H1 (cell line): Measurements from ENCODE around the gene HAUS2.

Source experiments
- CBX5 ChIP-seq: fragments of 300-800, 300-1000 bp; sonication (generic); IDR thresholded peaks from 2 replicates; pipeline ENCODE4 v1.7.1; 2016; ENCODE audit warnings: antibody characterized with exemption, low read length, low read depth
- CHD7 ChIP-seq: fragments of 300-600 bp; sonication (generic); IDR thresholded peaks from 2 replicates; pipeline ENCODE4 v1.7.1; 2012; ENCODE audit warnings: low read length, moderate library complexity, mild to moderate bottlenecking, inconsistent platforms; ENCODE audit not compliant: insufficient replicate concordance
- CTCF ChIP-seq, 3 experiments: IDR thresholded peaks; 1 replicate in 2 of 3; 2 replicates in 1 of 3; pipeline versions ENCODE4 v1.5.1 to v1.6.1; 2011; ENCODE audit warnings: low read length in 3 of 3, mild to moderate bottlenecking in 3 of 3, inconsistent platforms in 2 of 3, low read depth in 1 of 3, moderate library complexity in 1 of 3; ENCODE audit not compliant: insufficient read depth in 1 of 3; ENCODE audit errors: control extremely low read depth in 1 of 3
- JUND ChIP-seq: IDR thresholded peaks from 2 replicates; pipeline ENCODE4 v1.6.1; 2011; ENCODE audit warnings: mild to moderate bottlenecking, improper control_type of control experiment, low read length
- MAFK ChIP-seq: IDR thresholded peaks from 2 replicates; pipeline ENCODE4 v1.6.1; 2012; ENCODE audit warnings: low read depth, mild to moderate bottlenecking, improper control_type of control experiment, low read length
- POLR2A ChIP-seq, 2 experiments: IDR thresholded peaks; 1 replicate in 1 of 2; 2 replicates in 1 of 2; pipeline ENCODE4 v1.6.1; 2011; ENCODE audit warnings: low read depth in 2 of 2, low read length in 2 of 2, mild to moderate bottlenecking in 2 of 2; ENCODE audit errors: control extremely low read depth in 1 of 2
- RAD21 ChIP-seq, 2 experiments: IDR thresholded peaks in 1 of 2; conservative IDR thresholded peaks in 1 of 2; 2 replicates each; pipeline ENCODE4 v1.6.1; 2011; ENCODE audit warnings: low read depth in 2 of 2, low read length in 2 of 2, improper control_type of control experiment in 1 of 2, inconsistent platforms in 1 of 2, mild to moderate bottlenecking in 1 of 2, moderate library complexity in 1 of 2
- SIN3A ChIP-seq, 2 experiments: IDR thresholded peaks in 1 of 2; conservative IDR thresholded peaks in 1 of 2; 2 replicates each; pipeline ENCODE4 v1.6.1; 2011 to 2012; ENCODE audit warnings: low read length in 2 of 2, improper control_type of control experiment in 1 of 2, low read depth in 1 of 2, mild to moderate bottlenecking in 1 of 2
- SIX5 ChIP-seq: IDR thresholded peaks from 2 replicates; pipeline ENCODE4 v1.6.1; 2011; ENCODE audit warnings: mild to moderate bottlenecking, low read depth, low read length
- TCF12 ChIP-seq: IDR thresholded peaks from 2 replicates; pipeline ENCODE4 v1.6.1; 2011; ENCODE audit warnings: low read depth, mild to moderate bottlenecking, low read length
- YY1 ChIP-seq: IDR thresholded peaks from 2 replicates; pipeline ENCODE4 v1.6.1; 2011; ENCODE audit warnings: low read depth, mild to moderate bottlenecking, low read length
- TF ChIP-seq, protein P1 (sequence below): IDR thresholded peaks from 2 replicates; pipeline ENCODE4 v1.6.1; 2012; ENCODE audit warnings: low read length, inconsistent platforms

GRCh38 chr15:42558739-42559138, 10.1 kb downstream of the HAUS2 start:
- TF ChIP-seq POLR2A (IDR thresholded peaks at IDR 0.05; ENCODE audit: control extremely low read depth in 1 of 2, low read depth in 2 of 2, low read length in 2 of 2), result no peak
- no peak for TF ChIP-seq MAFK
- TF ChIP-seq, protein P1, sequence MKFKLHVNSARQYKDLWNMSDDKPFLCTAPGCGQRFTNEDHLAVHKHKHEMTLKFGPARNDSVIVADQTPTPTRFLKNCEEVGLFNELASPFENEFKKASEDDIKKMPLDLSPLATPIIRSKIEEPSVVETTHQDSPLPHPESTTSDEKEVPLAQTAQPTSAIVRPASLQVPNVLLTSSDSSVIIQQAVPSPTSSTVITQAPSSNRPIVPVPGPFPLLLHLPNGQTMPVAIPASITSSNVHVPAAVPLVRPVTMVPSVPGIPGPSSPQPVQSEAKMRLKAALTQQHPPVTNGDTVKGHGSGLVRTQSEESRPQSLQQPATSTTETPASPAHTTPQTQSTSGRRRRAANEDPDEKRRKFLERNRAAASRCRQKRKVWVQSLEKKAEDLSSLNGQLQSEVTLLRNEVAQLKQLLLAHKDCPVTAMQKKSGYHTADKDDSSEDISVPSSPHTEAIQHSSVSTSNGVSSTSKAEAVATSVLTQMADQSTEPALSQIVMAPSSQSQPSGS, result no peak
- no peak for TF ChIP-seq YY1
- TF ChIP-seq CTCF (IDR thresholded peaks at IDR 0.05; ENCODE audit: control extremely low read depth in 1 of 3, insufficient read depth in 1 of 3, low read depth in 1 of 3, low read length in 3 of 3), result no peak
- no peak for TF ChIP-seq RAD21 (IDR thresholded peaks at IDR 0.05 in 1 of 2, conservative IDR thresholded peaks at IDR 0.05 in 1 of 2; ENCODE audit: low read depth in 2 of 2, low read length in 2 of 2)
- no peak for TF ChIP-seq JUND
- TF ChIP-seq CHD7, result no peak
- no peak for TF ChIP-seq SIX5
- TF ChIP-seq CBX5, result no peak
- no peak for TF ChIP-seq SIN3A (conservative IDR thresholded peaks at IDR 0.05 in 1 of 2, IDR thresholded peaks at IDR 0.05 in 1 of 2; ENCODE audit: low read depth in 1 of 2, low read length in 2 of 2)
- TF ChIP-seq TCF12, result no peak
